Neural progenitor cell (in vitro differentiated cells): Measurements from ENCODE around the gene AP2B1.

ENCODE experiments used
- CTCF ChIP-seq: fragments of 200-600 bp; sonication (generic); IDR thresholded peaks from 2 replicates; pipeline ENCODE4 v1.5.1; 2017; ENCODE audit warnings: antibody characterized with exemption, mild to moderate bottlenecking
- EZH2 ChIP-seq: fragments of 200-600 bp; sonication (generic); IDR thresholded peaks from 2 replicates; pipeline ENCODE4 v1.6.1; 2017; ENCODE audit warnings: antibody characterized with exemption, mild to moderate bottlenecking, moderate library complexity
- EZH2phosphoT487 ChIP-seq: fragments of 200-600 bp; sonication (generic); IDR thresholded peaks from 2 replicates; pipeline ENCODE4 v1.6.1; 2017; ENCODE audit warnings: antibody characterized with exemption

GRCh38 chr17:35726127-35726952, 139.2 kb downstream of the AP2B1 start:
- TF ChIP-seq CTCF: no peak
- TF ChIP-seq EZH2: no peak
- TF ChIP-seq EZH2phosphoT487: no peak
